Measurements from ENCODE around the gene DOCK7. TPM values are rescaled to one million over a fixed set of nuclear protein-coding genes. Genes with fewer than 3 reads are reported as not detected.
A peak's percentile ranks its signal among the peaks of the same experiment; 100 is the strongest.

DOCK7 gene
- total and polyA plus RNA-seq, 2 of the 8 experiments (the other 6 are each of a cell fraction or from before 2014, with no cell fraction given), result 10.2 to 33.7 TPM

DNA sequence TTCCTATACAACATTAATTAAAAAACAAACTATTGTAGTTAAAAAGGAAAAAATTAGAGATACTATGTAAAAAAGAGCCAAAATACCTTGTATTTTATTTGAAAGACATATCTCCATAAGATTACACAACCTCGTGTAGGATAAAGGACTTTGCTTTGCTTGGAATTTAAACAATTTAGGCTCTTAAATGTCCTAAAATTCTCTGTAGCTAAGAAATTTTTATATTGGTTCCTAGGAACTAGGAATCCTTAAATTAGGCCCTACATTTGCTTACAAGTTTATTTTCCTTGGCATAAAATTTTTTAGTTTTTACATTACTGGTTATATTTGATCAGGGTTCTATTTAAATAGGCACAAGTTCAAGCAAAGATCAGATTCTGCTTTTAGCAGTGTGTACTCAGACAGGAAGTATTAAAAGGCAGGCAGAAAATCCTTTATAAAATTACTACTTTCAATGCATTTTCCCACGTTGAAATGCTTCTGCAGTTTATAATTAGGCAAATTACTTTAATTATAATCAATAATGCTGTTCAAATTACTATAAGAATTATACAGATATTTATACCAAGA, 94.3 kb downstream of the DOCK7 start:
- Histone ChIP-seq H3K23ac (ENCODE audit: insufficient read length) (no peak overlapping the region), H3K14ac (ENCODE audit: insufficient read length) (no peak overlapping the region), H3K18ac (ENCODE audit: extremely low read depth, low read length) (no peak overlapping the region), H3K4me2 (ENCODE audit: insufficient read depth in 1 of 2, low read depth in 2 of 2, low read length in 2 of 2) (no peak overlapping the region), H3K4me1 (replicated peaks in 1 of 4; ENCODE audit: control insufficient read depth in 3 of 4, insufficient read depth in 4 of 4, low read length in 3 of 4) (no peaks in the 10 kb centered on the region), H3K27me3 (replicated peaks in 1 of 4; ENCODE audit: control insufficient read depth in 3 of 4, extremely low read depth in 1 of 4, insufficient read depth in 3 of 4, low read length in 3 of 4) (no peaks in the 10 kb centered on the region), H3K27ac (ENCODE audit: low read depth, low read length) (no peak overlapping the region), H3K56ac (replicated peaks; ENCODE audit: insufficient read length, low read depth, low read length) (no peak overlapping the region), H2BK5ac (ENCODE audit: low read depth, low read length) (no peak overlapping the region), H3K79me2 (ENCODE audit: control insufficient read depth in 1 of 2, insufficient read depth in 2 of 2, low read length in 2 of 2) (no peaks in the 10 kb centered on the region), H2BK15ac (ENCODE audit: low read length) (no peak overlapping the region), H3K79me1 (ENCODE audit: low read depth, low read length) (no peaks in the 10 kb centered on the region), H3K4me3 (ENCODE audit: extremely low read depth in 1 of 4, insufficient read depth in 2 of 4, low read depth in 3 of 4, low read length in 4 of 4) (no peak overlapping the region), H2BK120ac (replicated peaks; ENCODE audit: low read depth, low read length) (no peak overlapping the region), H4K8ac (ENCODE audit: extremely low read depth, insufficient read depth, low read length) (no peak overlapping the region), H2AFZ (ENCODE audit: low read length) (no peak overlapping the region), H4K91ac (replicated peaks; ENCODE audit: insufficient read length, low read length) (no peak overlapping the region), H3K4ac (replicated peaks; ENCODE audit: insufficient read length, low read depth, low read length) (no peak overlapping the region), H2BK12ac (ENCODE audit: low read depth, low read length) (no peak overlapping the region), H3K23me2 (ENCODE audit: low read depth, low read length) (no peaks in the 10 kb centered on the region), H3K36me3 (ENCODE audit: control insufficient read depth in 2 of 4, insufficient read depth in 4 of 4, low read length in 3 of 4) (no peaks in the 10 kb centered on the region), H3K9ac (replicated peaks in 1 of 4; ENCODE audit: extremely low read depth in 1 of 4, low read depth in 3 of 4, low read length in 3 of 4) (no peak overlapping the region), H2AK5ac (ENCODE audit: low read depth, low read length) (no peak overlapping the region), H3K9me3 (ENCODE audit: insufficient read depth in 2 of 2, low read depth in 1 of 2, low read length in 1 of 2) (no peaks in the 10 kb centered on the region), H4K5ac (ENCODE audit: insufficient read length, low read depth, low read length) (no peak overlapping the region), H4K20me1 (replicated peaks in 1 of 2; ENCODE audit: control insufficient read depth in 1 of 2, insufficient read depth in 2 of 2, low read length in 2 of 2) (no peaks in the 10 kb centered on the region), H2BK20ac (ENCODE audit: low read length) (no peak overlapping the region)
- 49% methylated on average over 2 of the region's 2 CpGs; no CpG with 5 or more reads in 1 of the 2 experiments for WGBS, 2 experiments (ENCODE audit: extremely low coverage in 1 of 2, insufficient coverage in 1 of 2, insufficient read length in 1 of 2, insufficient replicate concordance in 2 of 2, low coverage in 1 of 2, low lambda C conversion rate in 2 of 2, missing lambda C conversion rate in 1 of 2)
- FAIRE-seq (no peak), DNase-seq (ENCODE audit: low read depth in 1 of 2, low spot score in 2 of 2) (no peak)
- TF ChIP-seq CEBPB (IDR thresholded peaks at IDR 0.05; ENCODE audit: low read depth, low read length), result peak; percentile 68; the same call in 1 of the 2 replicates
- TF ChIP-seq GTF2F1 (IDR thresholded peaks at IDR 0.05; ENCODE audit: borderline replicate concordance, low read depth, low read length), result no peak
- CTCF ChIA-PET (ENCODE audit: partially characterized antibody), result interaction anchor here (2.5 kb wide), 1 partner anchor 12 kb away, joined by 5 read pairs; no protein-coding TSS in a partner anchor
- POLR2A ChIA-PET (ENCODE audit: partially characterized antibody), result no interaction called here

Data from H1 (cell line).